ENCODE results near the gene SSH2. TPM values are rescaled to one million over a fixed set of nuclear protein-coding genes. Genes with fewer than 3 reads are reported as not detected.

Gene SSH2
- total RNA-seq, 2 donors from 2014 or later: 36.1 to 36.8 TPM

DNA sequence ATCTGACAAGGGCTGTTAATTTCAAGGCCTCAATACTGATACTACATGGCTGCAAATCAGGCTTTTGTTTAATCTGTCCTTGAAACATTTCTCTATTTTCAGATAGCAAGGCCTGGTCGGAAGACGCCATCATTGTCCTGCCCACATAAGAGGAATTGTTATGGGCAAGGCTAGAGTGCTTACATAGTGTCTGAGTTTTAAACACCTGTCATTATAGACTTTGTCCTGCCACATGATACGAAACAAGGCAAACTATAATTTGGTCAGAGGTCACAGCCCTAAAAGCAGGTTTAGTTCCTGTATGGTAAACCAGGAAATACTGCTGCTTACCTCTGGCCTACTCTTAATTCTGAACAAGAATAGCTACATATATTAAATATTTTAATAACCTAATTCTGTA is 104.4 kb downstream of the SSH2 start:
- H3K4me3 ChIP-seq: no peak overlapping the region
- no peaks in the 10 kb centered on the region for H3K9me3 ChIP-seq
- peaks cover 0 to 4% of the 10 kb centered on the region in 2 donors for H3K4me1 ChIP-seq
- no peaks in the 10 kb centered on the region for H3K27me3 ChIP-seq
- TF ChIP-seq, protein P1, sequence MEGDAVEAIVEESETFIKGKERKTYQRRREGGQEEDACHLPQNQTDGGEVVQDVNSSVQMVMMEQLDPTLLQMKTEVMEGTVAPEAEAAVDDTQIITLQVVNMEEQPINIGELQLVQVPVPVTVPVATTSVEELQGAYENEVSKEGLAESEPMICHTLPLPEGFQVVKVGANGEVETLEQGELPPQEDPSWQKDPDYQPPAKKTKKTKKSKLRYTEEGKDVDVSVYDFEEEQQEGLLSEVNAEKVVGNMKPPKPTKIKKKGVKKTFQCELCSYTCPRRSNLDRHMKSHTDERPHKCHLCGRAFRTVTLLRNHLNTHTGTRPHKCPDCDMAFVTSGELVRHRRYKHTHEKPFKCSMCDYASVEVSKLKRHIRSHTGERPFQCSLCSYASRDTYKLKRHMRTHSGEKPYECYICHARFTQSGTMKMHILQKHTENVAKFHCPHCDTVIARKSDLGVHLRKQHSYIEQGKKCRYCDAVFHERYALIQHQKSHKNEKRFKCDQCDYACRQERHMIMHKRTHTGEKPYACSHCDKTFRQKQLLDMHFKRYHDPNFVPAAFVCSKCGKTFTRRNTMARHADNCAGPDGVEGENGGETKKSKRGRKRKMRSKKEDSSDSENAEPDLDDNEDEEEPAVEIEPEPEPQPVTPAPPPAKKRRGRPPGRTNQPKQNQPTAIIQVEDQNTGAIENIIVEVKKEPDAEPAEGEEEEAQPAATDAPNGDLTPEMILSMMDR (IDR thresholded peaks at IDR 0.05): no peak
- H3K36me3 ChIP-seq: no peaks in the 10 kb centered on the region
- DNase-seq (ENCODE audit: low spot score): no peak
- no peak overlapping the region for H3K27ac ChIP-seq

DNA sequence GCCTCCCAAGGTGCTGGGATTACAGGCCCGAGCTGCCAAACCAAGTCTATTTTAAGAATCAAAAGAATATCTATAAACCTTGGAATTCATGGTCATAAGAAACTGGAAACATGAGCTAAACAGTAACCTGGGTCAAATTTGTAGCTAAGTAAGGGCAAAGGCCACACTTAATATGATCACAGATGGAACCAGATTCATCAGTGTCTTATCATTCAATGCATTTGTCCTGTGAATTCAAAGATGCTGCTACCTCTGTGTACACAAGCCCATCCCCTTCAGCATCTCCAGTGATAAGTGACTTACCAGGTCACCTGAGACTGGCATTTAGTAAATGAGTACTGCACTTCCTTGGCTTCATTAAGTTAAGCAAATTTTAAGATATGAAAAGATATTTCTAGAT is 108.1 kb downstream of the SSH2 start:
- Histone ChIP-seq H3K4me1 (no peaks in the 10 kb centered on the region), H3K27me3 (no peaks in the 10 kb centered on the region), H3K4me3 (no peak overlapping the region), H3K36me3 (no peaks in the 10 kb centered on the region), H3K9me3 (no peaks in the 10 kb centered on the region), H3K27ac (no peak overlapping the region)
- DNase-seq (ENCODE audit: low spot score): no peak
- TF ChIP-seq, protein P1 (IDR thresholded peaks at IDR 0.05): no peak

DNA sequence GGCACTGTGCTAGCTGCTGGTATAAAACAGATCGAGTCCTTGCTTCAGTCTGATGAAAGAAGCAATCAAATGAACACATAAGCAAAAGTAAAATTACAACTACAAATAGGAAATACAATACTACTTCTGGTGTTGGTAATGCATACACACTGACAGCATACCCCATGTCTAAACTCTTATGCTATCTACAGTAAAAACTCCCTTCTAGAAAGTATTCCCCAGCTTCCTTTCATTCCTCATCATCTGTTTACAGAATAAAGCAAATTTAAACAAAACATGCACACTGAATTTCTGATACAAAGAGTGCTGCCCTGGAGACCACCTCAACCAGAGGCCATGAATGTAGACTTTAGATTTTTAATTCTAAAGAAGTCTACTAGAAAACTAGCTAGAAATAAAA is 109.6 kb downstream of the SSH2 start:
- TF ChIP-seq, protein P1 (IDR thresholded peaks at IDR 0.05): no peak
- H3K36me3 ChIP-seq: no peaks in the 10 kb centered on the region
- no peak for DNase-seq (ENCODE audit: low spot score)

DNA sequence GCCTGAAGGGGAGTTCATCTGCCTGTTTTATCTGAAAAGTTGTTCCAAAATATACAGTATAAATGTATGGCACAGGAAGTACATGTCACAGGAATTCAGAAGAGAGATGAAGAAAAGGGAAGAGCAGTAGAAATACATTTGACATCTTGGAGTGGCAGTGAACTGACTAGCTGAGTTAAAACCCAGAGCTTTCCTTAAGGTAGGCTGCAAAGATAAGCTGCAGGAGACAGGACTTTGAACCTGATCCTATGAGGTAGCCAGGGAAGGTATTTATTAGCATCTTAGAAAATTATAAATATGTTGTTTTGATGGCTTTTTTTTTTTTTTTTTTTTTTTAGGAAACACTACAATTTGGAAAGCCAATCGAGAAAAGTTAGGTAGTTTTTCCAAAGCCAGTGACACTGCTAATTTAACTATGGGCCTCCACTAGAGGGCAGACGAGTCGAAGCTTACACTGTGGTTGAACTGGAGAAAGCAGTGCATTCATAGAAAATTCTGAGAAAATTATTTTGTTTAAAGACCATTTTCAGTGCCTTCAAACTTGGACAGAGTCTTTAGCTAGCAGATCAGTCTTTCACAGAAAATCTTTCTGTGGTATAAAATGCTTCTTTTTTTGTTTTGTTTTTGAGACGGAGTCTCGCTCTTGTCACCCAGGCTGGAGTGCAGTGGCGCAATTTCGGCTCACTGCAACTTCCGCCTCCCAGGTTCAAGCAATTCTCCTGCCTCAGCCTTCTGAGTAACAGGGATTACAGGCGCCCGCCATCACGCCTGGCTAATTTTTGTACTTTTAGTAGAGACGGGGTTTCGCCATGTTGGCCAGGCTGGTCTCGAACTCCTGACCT is 122.3 kb downstream of the SSH2 start:
- no peaks in the 10 kb centered on the region for H3K36me3 ChIP-seq
- H3K27me3 ChIP-seq: no peaks in the 10 kb centered on the region
- H3K9me3 ChIP-seq: no peaks in the 10 kb centered on the region
- no peak overlapping the region for H3K27ac ChIP-seq
- no peaks in the 10 kb centered on the region for H3K4me1 ChIP-seq
- no peak overlapping the region for H3K4me3 ChIP-seq
- peak; percentile 68 for DNase-seq (ENCODE audit: low spot score)
- TF ChIP-seq, protein P1 (IDR thresholded peaks at IDR 0.05): peak; percentile 62 to 73

More for the DNA sequence above, 109.6 kb downstream of the SSH2 start:
- Histone ChIP-seq H3K9me3 (no peaks in the 10 kb centered on the region), H3K4me1 (no peaks in the 10 kb centered on the region), H3K27me3 (no peaks in the 10 kb centered on the region), H3K27ac (no peak overlapping the region), H3K4me3 (no peak overlapping the region)

DNA sequence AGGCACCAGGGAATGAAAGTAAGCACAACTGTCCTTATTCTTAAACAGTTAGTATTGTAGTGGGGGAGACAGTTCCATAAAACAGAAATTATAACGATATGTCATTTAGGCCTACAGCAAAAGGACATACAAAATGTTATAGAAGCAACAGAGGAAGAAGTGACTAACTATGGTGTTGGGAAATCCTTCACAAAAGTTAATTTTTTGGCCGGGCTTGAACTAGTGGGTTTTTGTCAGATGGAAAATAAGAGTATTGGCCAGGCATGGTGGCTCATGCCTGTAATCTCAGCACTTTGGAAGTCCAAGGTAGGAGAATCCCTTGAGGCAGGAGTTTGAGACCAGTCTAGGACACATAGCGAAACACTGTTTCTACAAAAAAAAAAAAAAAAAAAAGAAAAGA is 127.8 kb downstream of the SSH2 start:
- H3K4me1 ChIP-seq: no peaks in the 10 kb centered on the region
- no peaks in the 10 kb centered on the region for H3K9me3 ChIP-seq
- no peak overlapping the region for H3K4me3 ChIP-seq
- no peak overlapping the region for H3K27ac ChIP-seq
- H3K27me3 ChIP-seq: no peaks in the 10 kb centered on the region
- H3K36me3 ChIP-seq: no peaks in the 10 kb centered on the region
- no peak for DNase-seq (ENCODE audit: low spot score)
- TF ChIP-seq, protein P1 (IDR thresholded peaks at IDR 0.05): no peak

Measured in right atrium auricular region (tissue), 2 donors.